Thymus (tissue), 11 donors: ENCODE measurements around the gene GPHA2. TPM values are rescaled to one million over a fixed set of nuclear protein-coding genes. Genes with fewer than 3 reads are reported as not detected.

Experiments
- DNase-seq, 9 donors: peaks; one replicate each; pipeline ENCODE4 v3.0.0-alpha.2; 2013; ENCODE audit warnings: low spot score in 9 of 9, low read depth in 6 of 9, missing footprints in 1 of 9
- H3K27ac ChIP-seq, 2 donors: one replicate each; pipeline ENCODE4 v1.5.1; 2013; ENCODE audit warnings: control low read depth in 1 of 2, low read depth in 1 of 2, low read length in 1 of 2, mild to moderate bottlenecking in 1 of 2, moderate library complexity in 1 of 2
- H3K27me3 ChIP-seq, 2 donors: one replicate each; pipeline ENCODE4 v1.5.1; 2013; ENCODE audit warnings: low read length in 1 of 2; ENCODE audit not compliant: control insufficient read depth in 2 of 2, insufficient read depth in 1 of 2
- H3K36me3 ChIP-seq, 2 donors: one replicate each; pipeline ENCODE4 v1.5.1; 2013; ENCODE audit warnings: low read length in 1 of 2, mild to moderate bottlenecking in 1 of 2, moderate library complexity in 1 of 2; ENCODE audit not compliant: control insufficient read depth in 2 of 2, insufficient read depth in 2 of 2
- H3K4me1 ChIP-seq, 2 donors: one replicate each; pipeline ENCODE4 v1.5.1; 2013; ENCODE audit warnings: low read length in 2 of 2; ENCODE audit not compliant: control insufficient read depth in 2 of 2, insufficient read depth in 2 of 2
- H3K4me3 ChIP-seq, 2 donors: one replicate each; pipeline ENCODE4 v1.5.1; 2013; ENCODE audit warnings: low read length in 2 of 2, control low read depth in 1 of 2, mild to moderate bottlenecking in 1 of 2
- H3K9me3 ChIP-seq, 2 donors: one replicate each; pipeline ENCODE4 v1.5.1; 2013; ENCODE audit warnings: low read length in 1 of 2, mild to moderate bottlenecking in 1 of 2; ENCODE audit not compliant: control insufficient read depth in 2 of 2, insufficient read depth in 1 of 2
- WGBS: extraction: QIAGEN DNeasy Blood & Tissue Kit; methylation state at CpG from one replicate; pipeline ENCODE4 v1.1.7; 2013; 5-methylcytosine and 5-hydroxymethylcytosine counted together
- polyA plus RNA-seq: library from polyadenylated mRNA; stranded (reverse); fragments of 200-250 nt; gene quantifications from one replicate; pipeline ENCODE4 v1.2.3, GENCODE V29; 2013
- total RNA-seq: library from RNA; stranded (reverse); fragments of 120-200 nt; gene quantifications from one replicate; pipeline ENCODE4 v1.2.4, GENCODE V29; 2013
- donor health status: healthy.

The GPHA2 gene
- total and polyA plus RNA-seq, 2 donors: 0.47 to 1.6 TPM

DNA sequence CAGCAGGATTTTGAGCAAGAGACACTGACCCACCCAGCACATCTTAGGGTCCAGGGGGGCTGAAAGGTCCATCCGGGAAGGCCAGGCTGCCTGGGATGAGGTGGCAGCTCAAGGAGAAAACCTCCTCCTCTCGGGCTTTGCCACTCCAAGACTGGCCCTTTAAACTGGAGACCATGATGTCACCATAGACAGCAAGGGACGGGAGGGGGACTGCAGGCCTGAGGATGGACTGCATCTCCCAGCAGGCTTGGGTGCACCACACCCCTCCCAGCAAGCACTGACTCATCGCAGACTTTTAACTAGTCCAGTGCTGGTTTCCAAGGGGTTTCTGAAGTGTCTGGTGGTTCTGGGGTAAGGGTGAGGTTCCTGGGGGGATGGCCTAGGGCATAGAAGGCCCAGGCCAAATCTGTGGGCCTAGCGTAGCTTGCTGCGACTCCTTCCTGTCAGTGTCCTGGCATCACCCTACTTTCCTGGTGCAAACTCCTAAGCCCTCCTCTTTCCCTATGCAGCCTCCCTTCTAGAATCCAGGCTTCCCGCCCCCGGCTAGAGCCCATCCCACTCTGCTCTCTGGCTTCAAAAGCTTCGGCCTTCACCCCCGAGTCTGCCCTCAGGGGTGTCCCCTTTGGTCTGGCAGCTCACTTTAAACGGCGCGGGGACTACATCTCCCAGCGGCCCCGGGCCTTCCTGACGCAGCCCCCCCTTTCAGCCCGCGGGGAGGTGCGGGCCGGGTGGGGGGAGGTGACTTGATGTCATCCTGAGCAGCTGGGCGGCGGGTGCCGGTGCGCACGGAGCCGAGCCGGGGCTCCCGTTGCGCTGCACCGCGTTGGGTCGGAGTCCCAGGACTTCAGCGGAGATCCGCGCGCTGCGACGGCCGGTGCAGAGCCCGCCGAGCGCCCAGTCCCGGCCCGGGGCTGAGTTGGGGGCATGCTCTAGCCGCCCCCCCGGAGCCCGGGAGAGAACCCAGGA is 11.5 kb downstream of the GPHA2 start, which contains the start of gene PPP2R5B:
Gene PPP2R5B, plus strand, starts transcription at position 746 of the 966 bp plus-strand sequence. CDS start 1,046 bp downstream, outside the sequence.
- Histone ChIP-seq H3K36me3 (peaks cover 0 to 11% of the 10 kb centered on the region in 2 donors), H3K4me1 (peaks cover 8 to 20% of the 10 kb centered on the region in 2 donors), H3K27ac (peak within 1 kb of the TSS; percentile 48 to 84), H3K27me3 (peaks cover 0 to 9% of the 10 kb centered on the region in 2 donors), H3K9me3 (no peaks in the 10 kb centered on the region), H3K4me3 (peak within 1 kb of the TSS; percentile 59 to 88)
- WGBS: 3% methylated on average over 47 of the region's 47 CpGs
- peak; percentile 68 to 95 (median 88) for DNase-seq

DNA sequence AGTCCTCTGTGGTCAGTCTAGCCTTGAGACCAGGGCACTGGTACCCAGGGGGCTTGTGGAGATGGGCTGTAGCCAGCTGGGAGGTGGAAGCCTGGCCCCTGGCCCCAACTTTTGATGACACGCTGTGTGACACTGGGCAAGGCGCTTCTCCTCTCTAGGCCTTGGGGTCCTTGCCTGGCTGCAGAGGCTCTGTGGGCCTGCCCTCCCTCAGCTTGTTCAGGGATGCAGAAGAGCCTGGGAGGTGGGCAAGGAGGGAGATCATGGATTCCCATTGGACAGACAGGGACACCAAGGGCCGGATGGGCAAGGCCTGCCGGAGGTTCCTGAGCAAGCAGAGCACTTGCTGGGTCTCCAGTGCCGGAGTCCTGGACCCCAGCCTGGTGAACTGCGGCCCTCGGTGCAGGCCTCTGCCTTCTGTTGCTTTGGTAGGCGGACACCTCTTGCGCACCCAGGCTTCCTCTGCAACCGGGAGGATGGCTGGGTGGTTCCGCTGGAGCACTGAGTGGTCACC is 12.5 kb downstream of the GPHA2 start:
- Histone ChIP-seq H3K4me3 (no peak overlapping the region), H3K27ac (no peak overlapping the region), H3K27me3 (peaks cover 0 to 9% of the 10 kb centered on the region in 2 donors), H3K4me1 (peaks cover 9 to 30% of the 10 kb centered on the region in 2 donors), H3K36me3 (peaks cover 0 to 8% of the 10 kb centered on the region in 2 donors), H3K9me3 (no peaks in the 10 kb centered on the region)
- WGBS: 98% methylated on average over 11 of the region's 11 CpGs
- DNase-seq: no peak

DNA sequence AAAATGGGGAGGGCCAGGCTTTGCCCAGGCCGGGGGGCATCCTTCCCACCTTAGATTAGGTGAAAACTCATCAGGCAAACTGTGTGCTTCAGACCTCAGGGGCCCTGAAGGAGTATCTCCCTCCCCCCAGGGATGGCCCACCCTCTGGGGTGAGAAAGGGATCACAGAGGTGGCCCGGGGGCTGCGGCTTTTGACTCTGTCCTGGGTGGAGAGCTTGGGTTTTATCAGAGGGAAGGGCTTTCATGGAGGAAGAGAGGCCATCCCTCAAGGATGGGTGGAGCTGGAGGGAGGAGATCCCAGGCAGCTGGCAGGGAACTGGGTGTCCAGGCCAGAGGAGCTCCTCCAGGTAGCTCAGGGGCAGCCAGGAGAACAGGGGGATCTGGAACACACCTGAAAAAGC is 14.3 kb downstream of the GPHA2 start:
- H3K9me3 ChIP-seq: peaks cover 0 to 6% of the 10 kb centered on the region in 2 donors
- H3K4me1 ChIP-seq: peaks cover 15 to 42% of the 10 kb centered on the region in 2 donors
- H3K27me3 ChIP-seq: peaks cover 0 to 9% of the 10 kb centered on the region in 2 donors
- no peak overlapping the region for H3K4me3 ChIP-seq
- DNase-seq: no peak
- H3K27ac ChIP-seq: no peak overlapping the region
- 65% methylated on average over 3 of the region's 3 CpGs for WGBS
- H3K36me3 ChIP-seq: peaks cover 0 to 3% of the 10 kb centered on the region in 2 donors

GRCh38 chr11:64920124-64920523 is 15.6 kb downstream of the GPHA2 start:
- Histone ChIP-seq H3K4me1 (peaks cover 23 to 51% of the 10 kb centered on the region in 2 donors), H3K4me3 (no peak overlapping the region), H3K9me3 (peaks cover 0 to 6% of the 10 kb centered on the region in 2 donors), H3K27me3 (peaks cover 0 to 4% of the 10 kb centered on the region in 2 donors), H3K36me3 (no peaks in the 10 kb centered on the region), H3K27ac (no peak overlapping the region)
- DNase-seq: no peak
- 97% methylated on average over 2 of the region's 2 CpGs for WGBS

DNA sequence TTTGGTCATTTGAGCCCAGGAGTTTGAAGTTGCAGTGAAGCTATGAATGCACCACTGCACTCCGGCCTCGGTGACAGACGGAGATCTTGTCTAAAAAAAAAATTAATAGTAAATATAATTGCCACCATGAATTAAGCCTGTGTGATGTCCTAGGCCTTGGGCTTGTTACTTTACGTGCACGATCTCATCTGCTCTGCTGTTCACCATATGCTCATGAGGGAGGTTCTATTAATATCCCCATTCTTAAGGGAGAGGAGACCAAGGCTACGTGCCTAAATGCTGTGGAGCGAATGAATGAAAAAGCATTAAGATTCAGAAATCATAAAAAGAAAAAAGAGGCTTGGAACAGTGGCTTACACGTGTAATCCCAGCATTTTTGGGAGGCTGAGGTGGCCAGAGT is 16.1 kb downstream of the GPHA2 start:
- Histone ChIP-seq H3K36me3 (no peaks in the 10 kb centered on the region), H3K27me3 (no peaks in the 10 kb centered on the region), H3K9me3 (peaks cover 0 to 6% of the 10 kb centered on the region in 2 donors), H3K4me3 (no peak overlapping the region), H3K27ac (no peak overlapping the region), H3K4me1 (peaks cover 23 to 50% of the 10 kb centered on the region in 2 donors)
- no peak for DNase-seq
- WGBS: 95% methylated on average over 8 of the region's 8 CpGs

- Histone ChIP-seq H3K27ac (peak overlapping the region in 1 of 2 donors; percentile 87), H3K9me3 (peaks cover 0 to 6% of the 10 kb centered on the region in 2 donors), H3K4me3 (peak overlapping the region; percentile 51 to 78), H3K4me1 (peaks cover 17 to 40% of the 10 kb centered on the region in 2 donors), H3K27me3 (no peaks in the 10 kb centered on the region), H3K36me3 (peaks cover 15% of the 10 kb centered on the region in 2 donors)
- DNase-seq: peak in 4 of 9 donors; percentile 9 to 48 (median 19)
- WGBS: 40% methylated on average over 4 of the region's 4 CpGs
These were observed 17.7 kb downstream of the GPHA2 start for GRCh38 chr11:64918017-64918416.

DNA sequence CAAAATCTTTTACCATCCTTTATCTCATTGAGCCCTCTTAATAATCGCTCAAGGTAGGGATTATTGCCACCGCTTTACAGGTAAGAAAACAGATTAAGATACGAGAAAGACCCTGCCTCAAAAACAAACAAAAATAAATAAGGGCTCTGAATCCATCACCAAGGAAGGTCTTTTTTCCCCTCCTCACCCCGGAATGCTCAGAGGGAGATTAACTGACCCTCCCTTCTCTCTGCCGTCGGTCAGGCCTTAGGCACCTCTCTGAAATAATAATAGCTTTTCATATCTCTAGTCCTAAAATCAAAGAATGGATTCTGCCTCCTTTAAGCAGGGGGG is 18.1 kb downstream of the GPHA2 start:
- Histone ChIP-seq H3K27ac (peak overlapping the region; percentile 84 to 87), H3K27me3 (no peaks in the 10 kb centered on the region), H3K4me1 (peaks cover 17 to 40% of the 10 kb centered on the region in 2 donors), H3K36me3 (peaks cover 19% of the 10 kb centered on the region in 2 donors), H3K4me3 (peak overlapping the region; percentile 51 to 78), H3K9me3 (peaks cover 0 to 6% of the 10 kb centered on the region in 2 donors)
- peak in 1 of 9 donors; percentile 7 for DNase-seq
- WGBS: 36% methylated on average over 6 of the region's 6 CpGs

DNA sequence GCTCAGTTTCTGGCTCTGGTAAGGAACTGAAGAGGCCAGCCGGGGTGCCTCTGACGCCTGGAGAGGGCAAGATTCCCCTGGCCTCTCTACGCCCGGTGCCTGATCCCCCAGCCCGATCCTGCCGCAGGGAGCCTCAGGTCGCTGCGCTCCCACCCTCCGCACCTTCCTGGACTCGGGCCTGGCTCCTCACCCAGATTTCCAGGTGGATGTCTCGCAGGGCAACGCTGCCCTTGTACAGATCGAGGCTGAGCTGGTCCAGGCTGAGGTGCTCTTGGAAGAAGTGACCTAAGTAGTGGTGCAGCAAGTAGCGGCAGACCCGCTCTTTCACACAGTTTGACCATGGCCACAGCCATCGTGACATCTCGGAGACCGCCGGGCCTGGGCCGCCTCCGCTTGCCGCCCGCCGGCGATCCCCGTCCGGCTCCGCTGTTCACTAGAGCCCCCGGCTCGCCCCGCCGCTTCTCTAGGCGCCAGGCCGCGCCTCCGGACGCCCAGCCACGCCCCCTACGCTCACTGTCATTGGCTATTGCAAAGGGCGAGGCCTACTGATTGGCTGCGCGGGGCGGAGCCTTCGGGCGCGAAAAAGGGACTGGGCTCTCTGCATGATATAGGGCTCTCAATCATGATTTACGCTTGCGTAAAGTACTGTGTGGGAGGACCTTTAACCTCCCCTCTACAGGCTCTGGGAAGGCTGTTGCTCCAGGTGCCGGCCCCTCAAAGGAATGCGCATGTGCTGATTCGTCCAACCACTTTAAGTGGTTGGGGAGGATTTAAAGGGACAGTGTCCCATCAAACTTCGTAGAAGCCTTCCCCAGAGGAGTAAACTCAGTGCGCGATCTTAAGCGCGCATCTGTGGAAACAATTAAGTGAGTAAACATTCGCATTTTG is 18.7 kb downstream of the GPHA2 start, which contains the start of gene ATG2A:
Gene ATG2A, minus strand, starts transcription at position 435 of the 888 bp plus-strand sequence. Its CDS starts 74 bp downstream, at position 361.
- Histone ChIP-seq H3K27ac (peak within 1 kb of the TSS; percentile 86 to 92), H3K4me1 (peaks cover 17 to 40% of the 10 kb centered on the region in 2 donors), H3K27me3 (no peaks in the 10 kb centered on the region), H3K9me3 (peaks cover 0 to 6% of the 10 kb centered on the region in 2 donors), H3K4me3 (peak within 1 kb of the TSS; percentile 78 to 98), H3K36me3 (peaks cover 23 to 24% of the 10 kb centered on the region in 2 donors)
- DNase-seq: peak; percentile 95 to 99 (median 99)
- WGBS: under 1% methylated on average over 57 of the region's 57 CpGs
